LNCAP (cell line): Measurements from ENCODE around the gene UBAP1L.

Source experiments
- TF ChIP-seq, protein P1 (sequence below): fragments of 450-650 bp; IDR thresholded peaks from 2 replicates; pipeline ENCODE4 v1.5.1; 2017; ENCODE audit warnings: mild to moderate bottlenecking

Gene UBAP1L

DNA sequence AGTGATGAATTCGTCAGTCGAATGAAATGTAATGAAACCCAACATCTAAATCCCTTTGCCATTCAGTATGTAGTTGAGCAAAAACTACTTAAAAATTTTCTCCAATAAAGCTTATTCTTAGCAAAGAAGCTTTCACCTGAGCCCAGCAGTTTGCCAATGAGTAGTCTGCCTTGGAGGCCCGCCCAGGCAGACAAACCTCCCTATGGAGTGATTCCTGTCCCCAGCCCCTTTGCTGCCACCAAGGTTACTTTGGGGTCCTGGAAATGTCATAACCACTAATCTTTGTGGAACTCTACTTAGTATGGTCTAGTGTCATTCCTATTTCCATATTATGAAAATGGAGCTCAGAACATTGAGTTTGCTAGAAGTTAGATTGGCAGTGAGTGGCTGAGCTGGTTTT is 12.1 kb downstream of the UBAP1L start:
- TF ChIP-seq, protein P1, sequence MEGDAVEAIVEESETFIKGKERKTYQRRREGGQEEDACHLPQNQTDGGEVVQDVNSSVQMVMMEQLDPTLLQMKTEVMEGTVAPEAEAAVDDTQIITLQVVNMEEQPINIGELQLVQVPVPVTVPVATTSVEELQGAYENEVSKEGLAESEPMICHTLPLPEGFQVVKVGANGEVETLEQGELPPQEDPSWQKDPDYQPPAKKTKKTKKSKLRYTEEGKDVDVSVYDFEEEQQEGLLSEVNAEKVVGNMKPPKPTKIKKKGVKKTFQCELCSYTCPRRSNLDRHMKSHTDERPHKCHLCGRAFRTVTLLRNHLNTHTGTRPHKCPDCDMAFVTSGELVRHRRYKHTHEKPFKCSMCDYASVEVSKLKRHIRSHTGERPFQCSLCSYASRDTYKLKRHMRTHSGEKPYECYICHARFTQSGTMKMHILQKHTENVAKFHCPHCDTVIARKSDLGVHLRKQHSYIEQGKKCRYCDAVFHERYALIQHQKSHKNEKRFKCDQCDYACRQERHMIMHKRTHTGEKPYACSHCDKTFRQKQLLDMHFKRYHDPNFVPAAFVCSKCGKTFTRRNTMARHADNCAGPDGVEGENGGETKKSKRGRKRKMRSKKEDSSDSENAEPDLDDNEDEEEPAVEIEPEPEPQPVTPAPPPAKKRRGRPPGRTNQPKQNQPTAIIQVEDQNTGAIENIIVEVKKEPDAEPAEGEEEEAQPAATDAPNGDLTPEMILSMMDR, result no peak

DNA sequence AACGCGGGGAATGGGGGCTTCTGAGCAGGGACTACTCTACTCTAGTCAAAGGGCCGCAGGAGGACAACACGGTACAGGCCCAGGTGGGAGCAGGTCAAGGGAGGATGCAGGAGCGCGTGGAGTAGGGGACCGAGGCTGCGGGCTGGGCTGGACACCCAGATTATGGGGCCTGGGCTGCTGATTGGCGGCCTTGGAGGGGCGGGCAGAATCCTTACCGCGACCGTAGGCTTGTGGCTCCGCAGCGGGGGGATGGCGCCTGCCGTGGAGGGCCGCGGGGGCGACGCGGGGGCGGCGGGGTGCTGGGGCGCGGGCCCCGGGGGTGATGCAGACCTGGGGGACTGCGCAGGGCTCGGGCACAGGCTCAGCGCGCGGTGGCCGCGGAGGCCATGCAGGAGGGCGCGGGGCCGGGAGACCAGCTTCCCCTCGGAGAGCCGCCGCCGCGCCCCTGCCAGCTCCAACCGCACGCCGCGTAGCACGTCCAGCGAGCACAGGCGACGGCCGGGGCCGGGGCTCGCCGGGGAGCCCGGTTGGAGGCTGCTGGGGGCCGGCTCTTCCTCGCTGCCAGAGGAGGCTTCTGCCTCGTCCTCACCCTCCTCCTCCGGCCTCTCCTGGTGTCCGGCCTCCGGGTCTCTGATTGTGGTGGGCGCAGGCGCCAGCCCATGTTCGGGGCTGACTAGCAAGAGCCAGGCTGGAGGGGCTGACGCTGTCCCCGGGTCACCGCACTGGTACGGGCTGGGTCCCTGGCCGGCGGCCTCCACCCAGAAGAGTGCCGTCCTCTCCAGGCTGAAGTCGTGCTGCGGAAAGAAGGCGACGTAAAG is 12.9 kb downstream of the UBAP1L start:
- TF ChIP-seq, protein P1, result peak; percentile 34; the same call in 1 of the 2 replicates

DNA sequence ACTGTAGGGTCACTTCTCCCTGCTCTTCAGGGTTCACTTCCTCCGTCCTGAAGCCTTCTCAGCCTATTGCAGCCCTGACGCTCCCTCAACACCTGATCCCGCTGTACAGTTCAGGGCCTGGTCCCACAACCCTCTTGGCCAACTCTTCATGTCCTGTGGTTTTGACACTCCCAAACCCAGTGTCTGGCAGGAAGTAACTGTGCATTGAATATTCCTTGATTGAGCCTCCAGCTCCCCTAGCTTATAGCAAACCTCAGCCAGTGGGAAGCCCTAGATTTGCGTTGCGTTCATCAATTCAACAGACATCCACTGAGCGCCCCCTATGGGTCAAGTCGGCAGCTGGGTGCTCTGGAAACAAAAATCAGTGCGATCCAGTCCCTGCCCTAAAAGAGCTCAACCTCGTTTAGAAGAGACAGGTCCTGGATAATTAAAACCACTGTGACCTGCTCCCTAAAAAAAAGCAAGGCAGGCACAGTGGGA is 13.5 kb downstream of the UBAP1L start:
- TF ChIP-seq, protein P1, result peak; percentile 89

DNA sequence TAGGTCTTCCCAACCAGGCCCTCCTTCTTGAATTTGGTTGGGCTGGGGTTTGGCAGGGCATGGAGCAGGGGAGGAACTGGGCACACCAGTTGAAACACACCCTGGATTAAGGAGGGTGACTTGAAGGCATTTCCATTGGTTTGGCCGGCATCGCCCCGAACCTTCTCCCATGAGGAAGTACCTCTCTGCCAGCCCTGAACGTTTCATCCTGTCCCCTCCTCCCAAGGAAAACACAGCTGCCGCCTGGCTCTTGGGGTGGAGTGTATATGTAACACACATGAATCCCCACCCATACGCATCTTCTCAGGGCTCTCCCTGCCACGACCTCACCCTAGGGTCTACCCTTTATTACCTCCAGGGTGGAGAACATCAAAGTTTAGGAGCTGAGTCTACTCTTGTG is 14.6 kb downstream of the UBAP1L start:
- TF ChIP-seq, protein P1, result no peak

DNA sequence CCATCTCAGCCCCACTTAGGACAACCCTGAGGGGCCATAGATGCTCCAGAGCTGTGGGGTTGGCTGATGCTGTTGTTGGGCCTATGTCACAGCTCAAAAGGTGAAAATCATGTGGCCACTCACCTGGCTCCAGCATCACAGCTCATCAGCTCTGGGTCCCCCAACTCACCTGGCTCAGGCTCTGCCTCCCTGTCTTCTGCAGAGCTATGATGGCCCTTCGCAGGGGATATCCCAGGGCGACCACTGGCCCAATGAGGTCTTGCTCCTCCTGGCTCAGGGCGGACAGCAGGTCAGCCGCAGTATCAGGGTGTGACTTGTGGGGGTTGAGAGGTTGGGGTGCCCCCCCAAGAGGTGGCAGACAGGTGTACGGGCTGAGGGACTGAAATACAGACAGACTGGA is 15.7 kb downstream of the UBAP1L start:
- TF ChIP-seq, protein P1, result no peak

DNA sequence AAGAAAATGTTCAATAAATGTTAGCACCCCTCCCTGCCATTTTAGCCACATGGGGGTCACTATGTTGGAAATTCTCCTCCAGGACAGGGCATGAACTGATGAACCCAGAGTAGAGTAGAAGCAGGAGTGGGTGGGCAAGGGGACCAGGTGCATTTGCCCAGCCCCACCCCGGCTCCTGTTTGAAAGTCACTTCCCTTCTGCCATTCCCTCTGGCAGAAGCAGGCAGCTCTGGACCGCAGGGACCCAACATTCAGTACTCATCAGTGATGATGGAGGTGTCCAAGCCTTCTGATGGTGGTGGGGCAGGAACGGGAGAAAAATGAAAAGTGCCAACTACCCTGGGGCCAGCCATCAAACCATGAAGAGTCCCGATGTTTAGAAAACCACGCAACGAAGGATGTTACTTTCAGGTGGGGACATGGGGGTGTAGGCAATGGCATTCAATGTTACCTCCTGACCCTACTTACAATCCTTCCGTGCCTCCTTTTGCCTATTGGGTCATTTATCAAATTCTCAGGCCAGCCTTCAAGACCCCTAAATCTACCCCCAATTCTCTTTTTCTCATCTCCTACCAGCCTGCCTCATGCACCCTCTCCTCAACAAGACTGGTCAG is 17.2 kb downstream of the UBAP1L start:
- TF ChIP-seq, protein P1, result no peak

DNA sequence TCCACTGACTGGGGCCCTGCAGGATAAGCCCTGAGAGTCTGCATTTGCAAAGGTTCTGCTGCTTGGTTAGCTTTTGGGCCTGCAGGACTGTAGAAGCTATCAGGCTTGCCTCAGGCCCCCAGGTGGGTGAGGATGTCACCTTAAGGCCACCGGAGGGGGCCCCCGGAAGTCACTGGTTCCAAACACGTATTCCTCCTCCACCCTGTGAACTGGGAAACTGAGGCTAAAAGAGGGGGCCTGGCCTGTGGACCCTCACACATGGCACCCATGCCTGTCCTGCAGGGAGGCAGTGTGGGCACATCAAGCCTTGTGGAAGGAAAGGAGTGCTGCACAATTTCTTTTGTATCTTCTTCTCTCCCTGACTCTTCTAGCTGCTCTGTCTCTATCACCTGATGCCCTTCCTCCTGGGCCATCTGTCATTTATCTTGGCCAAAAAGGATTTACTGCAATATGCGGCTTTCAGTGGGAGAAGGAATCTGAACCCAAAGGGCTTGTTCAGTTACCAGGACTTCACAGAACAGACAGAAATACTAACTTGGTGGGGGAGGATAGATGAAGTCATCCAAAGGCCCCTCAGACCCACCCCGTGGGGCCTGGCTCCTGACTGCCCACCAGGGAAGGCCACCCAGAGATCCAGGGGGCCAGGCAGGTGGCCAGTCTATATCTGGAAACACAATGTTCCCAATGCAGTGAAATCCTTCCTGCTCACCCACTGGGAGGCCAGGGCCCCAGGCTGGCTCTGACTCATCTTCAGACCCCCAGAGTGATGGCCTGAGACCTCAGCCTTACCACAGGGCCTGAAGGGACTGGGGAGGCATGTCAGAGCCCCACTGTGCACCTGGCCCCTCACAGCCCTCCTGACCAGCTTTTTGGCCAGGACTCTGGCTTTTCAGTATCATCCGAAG is 18.3 kb downstream of the UBAP1L start:
- TF ChIP-seq, protein P1, result no peak
